ENCODE measurements around the gene TUBB2A. TPM values are rescaled to one million over a fixed set of nuclear protein-coding genes. Genes with fewer than 3 reads are reported as not detected.
"Not testable (repeated sequence)": the region's sequence is repeated elsewhere in the genome, so short reads cannot be mapped to it uniquely, and the experiment has no call there.

TUBB2A gene
- total RNA-seq, 1 donor from 2014 or later, result 37.1 TPM

- H3K4me3 Mint-ChIP-seq (ENCODE audit: low read depth), result no peak overlapping the region
- peaks cover 6% of the 10 kb centered on the region for H3K9me3 Mint-ChIP-seq (ENCODE audit: low read depth)
- H3K27me3 Mint-ChIP-seq, result no peaks in the 10 kb centered on the region
- no peak for TF ChIP-seq CTCF (IDR thresholded peaks at IDR 0.05; ENCODE audit: unreplicated experiment)
- no peaks in the 10 kb centered on the region for H3K4me1 Mint-ChIP-seq (ENCODE audit: low read depth)
- H3K27ac Mint-ChIP-seq, result no peak overlapping the region
- H3K36me3 Mint-ChIP-seq (ENCODE audit: insufficient read depth), result no peaks in the 10 kb centered on the region
- DNase-seq (ENCODE audit: low spot score, unreplicated experiment), result no peak
Measured at GRCh38 chr6:3195420-3195694, 38.0 kb upstream of the TUBB2A start.

GRCh38 chr6:3194535-3195419, 37.4 kb upstream of the TUBB2A start:
- Mint-ChIP-seq H3K27ac (no peak overlapping the region), H3K36me3 (ENCODE audit: insufficient read depth) (no peaks in the 10 kb centered on the region), H3K4me3 (ENCODE audit: low read depth) (no peak overlapping the region), H3K9me3 (ENCODE audit: low read depth) (peaks cover 6% of the 10 kb centered on the region), H3K27me3 (no peaks in the 10 kb centered on the region), H3K4me1 (ENCODE audit: low read depth) (no peaks in the 10 kb centered on the region)
- no peak for DNase-seq (ENCODE audit: low spot score, unreplicated experiment)
- no peak for TF ChIP-seq CTCF (IDR thresholded peaks at IDR 0.05; ENCODE audit: unreplicated experiment)

DNA sequence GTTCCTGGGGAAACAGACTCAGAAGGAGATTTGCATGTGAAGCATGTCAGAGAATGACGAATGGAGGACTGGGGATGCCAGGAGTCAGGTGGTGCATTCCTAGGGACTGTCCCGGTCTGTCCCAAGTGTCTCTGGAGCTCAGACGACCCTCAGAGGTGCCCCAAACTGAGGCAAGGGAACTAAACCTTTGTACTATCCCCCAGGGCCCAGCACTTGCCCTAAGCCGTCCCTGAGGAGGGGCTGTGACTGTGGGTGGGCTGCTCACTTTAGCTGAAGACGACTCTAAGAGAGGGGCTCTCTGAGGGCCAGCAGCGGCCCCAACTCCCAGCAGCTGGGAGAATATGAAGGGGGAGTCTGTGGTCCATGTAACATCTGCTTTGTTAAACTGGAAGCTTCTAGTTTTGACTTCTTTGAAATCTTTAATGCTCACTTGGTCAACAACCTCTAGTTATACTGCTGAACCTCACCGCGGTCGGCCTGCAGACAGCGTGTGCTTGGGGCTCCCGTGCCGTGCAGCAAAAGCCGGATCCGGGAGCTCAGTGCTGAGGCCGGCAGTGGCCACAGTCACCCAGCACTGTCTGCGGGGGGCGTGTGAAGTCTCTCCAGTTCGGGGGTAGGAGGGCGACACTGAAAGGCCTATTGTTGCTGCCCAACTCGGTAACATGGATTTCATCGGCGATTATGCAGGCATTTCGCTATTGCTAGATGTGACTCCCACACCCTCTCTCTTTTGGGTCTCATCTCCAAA, 35.9 kb upstream of the TUBB2A start:
- DNase-seq (ENCODE audit: low spot score, unreplicated experiment), result no peak
- H3K9me3 Mint-ChIP-seq (ENCODE audit: low read depth), result no peaks in the 10 kb centered on the region
- H3K27me3 Mint-ChIP-seq, result no peaks in the 10 kb centered on the region
- H3K4me1 Mint-ChIP-seq (ENCODE audit: low read depth), result no peaks in the 10 kb centered on the region
- H3K36me3 Mint-ChIP-seq (ENCODE audit: insufficient read depth), result no peaks in the 10 kb centered on the region
- no peak for TF ChIP-seq CTCF (IDR thresholded peaks at IDR 0.05; ENCODE audit: unreplicated experiment)
- no peak overlapping the region for H3K27ac Mint-ChIP-seq
- H3K4me3 Mint-ChIP-seq (ENCODE audit: low read depth), result no peak overlapping the region

DNA sequence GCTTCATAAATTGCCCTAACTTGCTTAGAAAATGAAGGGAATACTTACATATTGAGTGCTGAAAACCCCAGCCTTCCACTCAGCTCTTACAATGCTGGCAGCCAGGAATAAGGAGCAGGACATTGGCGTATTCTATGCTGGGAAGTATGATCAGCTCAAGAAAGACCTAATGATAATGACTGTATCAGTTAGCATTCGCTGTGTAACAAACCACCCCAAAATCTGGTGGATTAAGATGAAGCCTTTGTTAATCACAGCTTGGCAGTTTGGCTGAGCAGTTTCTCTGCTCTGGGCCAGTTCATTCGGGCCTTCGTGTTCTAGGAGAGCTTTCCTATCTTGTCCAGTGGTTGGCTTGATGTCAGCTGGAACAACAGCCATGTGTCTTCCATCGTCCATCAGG, 33.4 kb upstream of the TUBB2A start:
- Mint-ChIP-seq H3K4me3 (ENCODE audit: low read depth) (no peak overlapping the region), H3K27ac (no peak overlapping the region), H3K9me3 (ENCODE audit: low read depth) (no peaks in the 10 kb centered on the region), H3K27me3 (no peaks in the 10 kb centered on the region), H3K36me3 (ENCODE audit: insufficient read depth) (no peaks in the 10 kb centered on the region), H3K4me1 (ENCODE audit: low read depth) (peaks cover 3% of the 10 kb centered on the region)
- TF ChIP-seq CTCF (IDR thresholded peaks at IDR 0.05; ENCODE audit: unreplicated experiment), result no peak
- DNase-seq (ENCODE audit: low spot score, unreplicated experiment), result no peak

- H3K36me3 Mint-ChIP-seq (ENCODE audit: insufficient read depth), result no peaks in the 10 kb centered on the region
- H3K4me1 Mint-ChIP-seq (ENCODE audit: low read depth), result peaks cover 3% of the 10 kb centered on the region
- DNase-seq (ENCODE audit: low spot score, unreplicated experiment), result no peak
- H3K27me3 Mint-ChIP-seq, result no peaks in the 10 kb centered on the region
- no peaks in the 10 kb centered on the region for H3K9me3 Mint-ChIP-seq (ENCODE audit: low read depth)
- H3K27ac Mint-ChIP-seq, result no peak overlapping the region
- no peak for TF ChIP-seq CTCF (IDR thresholded peaks at IDR 0.05; ENCODE audit: unreplicated experiment)
- H3K4me3 Mint-ChIP-seq (ENCODE audit: low read depth), result no peak overlapping the region
Measured at GRCh38 chr6:3190056-3190455, 32.7 kb upstream of the TUBB2A start.

DNA sequence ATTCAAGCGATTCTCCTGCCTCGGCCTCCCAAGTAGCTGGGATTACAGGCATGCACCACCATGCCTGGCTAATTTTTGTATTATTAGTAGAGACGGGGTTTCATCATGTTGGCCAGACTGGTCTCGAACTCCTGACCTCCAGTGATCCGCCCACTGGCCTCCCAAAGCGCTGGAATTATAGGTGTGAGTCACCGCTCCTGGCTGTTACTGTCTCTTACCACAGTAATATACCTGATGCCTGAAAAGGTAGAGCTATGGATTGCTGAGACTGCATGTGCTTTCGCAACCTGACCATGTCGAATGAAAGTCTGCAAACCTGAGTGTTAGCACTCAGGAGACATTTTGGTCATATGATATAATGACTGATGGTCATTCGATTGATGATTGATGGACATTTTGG, 31.8 kb upstream of the TUBB2A start:
- H3K9me3 Mint-ChIP-seq (ENCODE audit: low read depth); H3K27ac Mint-ChIP-seq; H3K27me3 Mint-ChIP-seq; H3K36me3 Mint-ChIP-seq (ENCODE audit: insufficient read depth); H3K4me3 Mint-ChIP-seq (ENCODE audit: low read depth); DNase-seq (ENCODE audit: low spot score, unreplicated experiment); H3K4me1 Mint-ChIP-seq (ENCODE audit: low read depth): not testable (repeated sequence)

Measured in progenitor cell of endocrine pancreas (in vitro differentiated cells).